ENCODE results near the gene SH3BP1. TPM values are rescaled to one million over a fixed set of nuclear protein-coding genes. Genes with fewer than 3 reads are reported as not detected.

SH3BP1 gene
- total and polyA plus RNA-seq, 2 of the 13 experiments (the other 11 are each of a cell fraction or from before 2014, with no cell fraction given) = 8.4 to 18.5 TPM

- TF ChIP-seq, protein P1, sequence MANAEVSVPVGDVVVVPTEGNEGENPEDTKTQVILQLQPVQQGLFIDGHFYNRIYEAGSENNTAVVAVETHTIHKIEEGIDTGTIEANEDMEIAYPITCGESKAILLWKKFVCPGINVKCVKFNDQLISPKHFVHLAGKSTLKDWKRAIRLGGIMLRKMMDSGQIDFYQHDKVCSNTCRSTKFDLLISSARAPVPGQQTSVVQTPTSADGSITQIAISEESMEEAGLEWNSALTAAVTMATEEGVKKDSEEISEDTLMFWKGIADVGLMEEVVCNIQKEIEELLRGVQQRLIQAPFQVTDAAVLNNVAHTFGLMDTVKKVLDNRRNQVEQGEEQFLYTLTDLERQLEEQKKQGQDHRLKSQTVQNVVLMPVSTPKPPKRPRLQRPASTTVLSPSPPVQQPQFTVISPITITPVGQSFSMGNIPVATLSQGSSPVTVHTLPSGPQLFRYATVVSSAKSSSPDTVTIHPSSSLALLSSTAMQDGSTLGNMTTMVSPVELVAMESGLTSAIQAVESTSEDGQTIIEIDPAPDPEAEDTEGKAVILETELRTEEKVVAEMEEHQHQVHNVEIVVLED (CRISPR knock-in tag; IDR thresholded peaks at IDR 0.05; ENCODE audit: borderline replicate concordance) = no peak
- TF ChIP-seq, protein P2, sequence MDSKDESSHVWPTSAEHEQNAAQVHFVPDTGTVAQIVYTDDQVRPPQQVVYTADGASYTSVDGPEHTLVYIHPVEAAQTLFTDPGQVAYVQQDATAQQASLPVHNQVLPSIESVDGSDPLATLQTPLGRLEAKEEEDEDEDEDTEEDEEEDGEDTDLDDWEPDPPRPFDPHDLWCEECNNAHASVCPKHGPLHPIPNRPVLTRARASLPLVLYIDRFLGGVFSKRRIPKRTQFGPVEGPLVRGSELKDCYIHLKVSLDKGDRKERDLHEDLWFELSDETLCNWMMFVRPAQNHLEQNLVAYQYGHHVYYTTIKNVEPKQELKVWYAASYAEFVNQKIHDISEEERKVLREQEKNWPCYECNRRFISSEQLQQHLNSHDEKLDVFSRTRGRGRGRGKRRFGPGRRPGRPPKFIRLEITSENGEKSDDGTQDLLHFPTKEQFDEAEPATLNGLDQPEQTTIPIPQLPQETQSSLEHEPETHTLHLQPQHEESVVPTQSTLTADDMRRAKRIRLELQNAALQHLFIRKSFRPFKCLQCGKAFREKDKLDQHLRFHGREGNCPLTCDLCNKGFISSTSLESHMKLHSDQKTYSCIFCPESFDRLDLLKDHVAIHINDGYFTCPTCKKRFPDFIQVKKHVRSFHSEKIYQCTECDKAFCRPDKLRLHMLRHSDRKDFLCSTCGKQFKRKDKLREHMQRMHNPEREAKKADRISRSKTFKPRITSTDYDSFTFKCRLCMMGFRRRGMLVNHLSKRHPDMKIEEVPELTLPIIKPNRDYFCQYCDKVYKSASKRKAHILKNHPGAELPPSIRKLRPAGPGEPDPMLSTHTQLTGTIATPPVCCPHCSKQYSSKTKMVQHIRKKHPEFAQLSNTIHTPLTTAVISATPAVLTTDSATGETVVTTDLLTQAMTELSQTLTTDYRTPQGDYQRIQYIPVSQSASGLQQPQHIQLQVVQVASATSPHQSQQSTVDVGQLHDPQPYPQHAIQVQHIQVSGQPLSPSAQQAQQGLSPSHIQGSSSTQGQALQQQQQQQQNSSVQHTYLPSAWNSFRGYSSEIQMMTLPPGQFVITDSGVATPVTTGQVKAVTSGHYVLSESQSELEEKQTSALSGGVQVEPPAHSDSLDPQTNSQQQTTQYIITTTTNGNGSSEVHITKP (CRISPR knock-in tag; IDR thresholded peaks at IDR 0.05; ENCODE audit: low read depth) = 0 out of 2 replicates have a peak, but pooled peaks have one; percentile 53
- TF ChIP-seq ZFP82 (CRISPR knock-in tag; IDR thresholded peaks at IDR 0.05; ENCODE audit: borderline replicate concordance) (no peak), ATF1 (CRISPR knock-in tag; IDR thresholded peaks at IDR 0.05) (no peak), DNMT3B (CRISPR knock-in tag; conservative IDR thresholded peaks at IDR 0.05) (no peak)
- TF ChIP-seq, protein P3, sequence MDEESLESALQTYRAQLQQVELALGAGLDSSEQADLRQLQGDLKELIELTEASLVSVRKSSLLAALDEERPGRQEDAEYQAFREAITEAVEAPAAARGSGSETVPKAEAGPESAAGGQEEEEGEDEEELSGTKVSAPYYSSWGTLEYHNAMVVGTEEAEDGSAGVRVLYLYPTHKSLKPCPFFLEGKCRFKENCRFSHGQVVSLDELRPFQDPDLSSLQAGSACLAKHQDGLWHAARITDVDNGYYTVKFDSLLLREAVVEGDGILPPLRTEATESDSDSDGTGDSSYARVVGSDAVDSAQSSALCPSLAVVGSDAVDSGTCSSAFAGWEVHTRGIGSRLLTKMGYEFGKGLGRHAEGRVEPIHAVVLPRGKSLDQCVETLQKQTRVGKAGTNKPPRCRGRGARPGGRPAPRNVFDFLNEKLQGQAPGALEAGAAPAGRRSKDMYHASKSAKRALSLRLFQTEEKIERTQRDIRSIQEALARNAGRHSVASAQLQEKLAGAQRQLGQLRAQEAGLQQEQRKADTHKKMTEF (CRISPR knock-in tag; IDR thresholded peaks at IDR 0.05) = peak; percentile 50
- TF ChIP-seq, protein P4, sequence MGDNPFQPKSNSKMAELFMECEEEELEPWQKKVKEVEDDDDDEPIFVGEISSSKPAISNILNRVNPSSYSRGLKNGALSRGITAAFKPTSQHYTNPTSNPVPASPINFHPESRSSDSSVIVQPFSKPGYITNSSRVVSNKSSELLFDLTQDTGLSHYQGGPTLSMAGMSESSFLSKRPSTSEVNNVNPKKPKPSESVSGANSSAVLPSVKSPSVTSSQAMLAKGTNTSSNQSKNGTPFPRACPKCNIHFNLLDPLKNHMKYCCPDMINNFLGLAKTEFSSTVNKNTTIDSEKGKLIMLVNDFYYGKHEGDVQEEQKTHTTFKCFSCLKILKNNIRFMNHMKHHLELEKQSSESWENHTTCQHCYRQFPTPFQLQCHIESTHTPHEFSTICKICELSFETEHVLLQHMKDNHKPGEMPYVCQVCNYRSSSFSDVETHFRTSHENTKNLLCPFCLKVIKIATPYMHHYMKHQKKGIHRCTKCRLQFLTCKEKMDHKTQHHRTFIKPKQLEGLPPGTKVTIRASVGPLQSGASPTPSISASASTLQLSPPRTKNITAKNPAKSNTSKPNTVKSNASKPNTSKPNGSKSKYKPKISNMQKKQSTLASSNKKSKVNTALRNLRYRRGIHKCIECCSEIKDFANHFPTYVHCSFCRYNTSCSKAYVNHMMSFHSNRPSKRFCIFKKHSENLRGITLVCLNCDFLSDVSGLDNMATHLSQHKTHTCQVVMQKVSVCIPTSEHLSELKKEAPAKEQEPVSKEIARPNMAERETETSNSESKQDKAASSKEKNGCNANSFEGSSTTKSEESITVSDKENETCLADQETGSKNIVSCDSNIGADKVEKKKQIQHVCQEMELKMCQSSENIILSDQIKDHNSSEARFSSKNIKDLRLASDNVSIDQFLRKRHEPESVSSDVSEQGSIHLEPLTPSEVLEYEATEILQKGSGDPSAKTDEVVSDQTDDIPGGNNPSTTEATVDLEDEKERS (CRISPR knock-in tag; IDR thresholded peaks at IDR 0.05) = peak; percentile 71; the same call in 1 of the 2 replicates
- TF ChIP-seq, protein P5, sequence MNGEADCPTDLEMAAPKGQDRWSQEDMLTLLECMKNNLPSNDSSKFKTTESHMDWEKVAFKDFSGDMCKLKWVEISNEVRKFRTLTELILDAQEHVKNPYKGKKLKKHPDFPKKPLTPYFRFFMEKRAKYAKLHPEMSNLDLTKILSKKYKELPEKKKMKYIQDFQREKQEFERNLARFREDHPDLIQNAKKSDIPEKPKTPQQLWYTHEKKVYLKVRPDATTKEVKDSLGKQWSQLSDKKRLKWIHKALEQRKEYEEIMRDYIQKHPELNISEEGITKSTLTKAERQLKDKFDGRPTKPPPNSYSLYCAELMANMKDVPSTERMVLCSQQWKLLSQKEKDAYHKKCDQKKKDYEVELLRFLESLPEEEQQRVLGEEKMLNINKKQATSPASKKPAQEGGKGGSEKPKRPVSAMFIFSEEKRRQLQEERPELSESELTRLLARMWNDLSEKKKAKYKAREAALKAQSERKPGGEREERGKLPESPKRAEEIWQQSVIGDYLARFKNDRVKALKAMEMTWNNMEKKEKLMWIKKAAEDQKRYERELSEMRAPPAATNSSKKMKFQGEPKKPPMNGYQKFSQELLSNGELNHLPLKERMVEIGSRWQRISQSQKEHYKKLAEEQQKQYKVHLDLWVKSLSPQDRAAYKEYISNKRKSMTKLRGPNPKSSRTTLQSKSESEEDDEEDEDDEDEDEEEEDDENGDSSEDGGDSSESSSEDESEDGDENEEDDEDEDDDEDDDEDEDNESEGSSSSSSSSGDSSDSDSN (CRISPR knock-in tag; IDR thresholded peaks at IDR 0.05) = peak; percentile 89
- TF ChIP-seq, protein P6, sequence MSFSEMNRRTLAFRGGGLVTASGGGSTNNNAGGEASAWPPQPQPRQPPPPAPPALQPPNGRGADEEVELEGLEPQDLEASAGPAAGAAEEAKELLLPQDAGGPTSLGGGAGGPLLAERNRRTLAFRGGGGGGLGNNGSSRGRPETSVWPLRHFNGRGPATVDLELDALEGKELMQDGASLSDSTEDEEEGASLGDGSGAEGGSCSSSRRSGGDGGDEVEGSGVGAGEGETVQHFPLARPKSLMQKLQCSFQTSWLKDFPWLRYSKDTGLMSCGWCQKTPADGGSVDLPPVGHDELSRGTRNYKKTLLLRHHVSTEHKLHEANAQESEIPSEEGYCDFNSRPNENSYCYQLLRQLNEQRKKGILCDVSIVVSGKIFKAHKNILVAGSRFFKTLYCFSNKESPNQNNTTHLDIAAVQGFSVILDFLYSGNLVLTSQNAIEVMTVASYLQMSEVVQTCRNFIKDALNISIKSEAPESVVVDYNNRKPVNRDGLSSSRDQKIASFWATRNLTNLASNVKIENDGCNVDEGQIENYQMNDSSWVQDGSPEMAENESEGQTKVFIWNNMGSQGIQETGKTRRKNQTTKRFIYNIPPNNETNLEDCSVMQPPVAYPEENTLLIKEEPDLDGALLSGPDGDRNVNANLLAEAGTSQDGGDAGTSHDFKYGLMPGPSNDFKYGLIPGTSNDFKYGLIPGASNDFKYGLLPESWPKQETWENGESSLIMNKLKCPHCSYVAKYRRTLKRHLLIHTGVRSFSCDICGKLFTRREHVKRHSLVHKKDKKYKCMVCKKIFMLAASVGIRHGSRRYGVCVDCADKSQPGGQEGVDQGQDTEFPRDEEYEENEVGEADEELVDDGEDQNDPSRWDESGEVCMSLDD (CRISPR knock-in tag; IDR thresholded peaks at IDR 0.05; ENCODE audit: borderline replicate concordance) = no peak; the same call in 1 of the 2 replicates
- TF ChIP-seq, protein P7, sequence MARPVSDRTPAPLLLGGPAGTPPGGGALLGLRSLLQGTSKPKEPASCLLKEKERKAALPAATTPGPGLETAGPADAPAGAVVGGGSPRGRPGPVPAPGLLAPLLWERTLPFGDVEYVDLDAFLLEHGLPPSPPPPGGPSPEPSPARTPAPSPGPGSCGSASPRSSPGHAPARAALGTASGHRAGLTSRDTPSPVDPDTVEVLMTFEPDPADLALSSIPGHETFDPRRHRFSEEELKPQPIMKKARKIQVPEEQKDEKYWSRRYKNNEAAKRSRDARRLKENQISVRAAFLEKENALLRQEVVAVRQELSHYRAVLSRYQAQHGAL (CRISPR knock-in tag; IDR thresholded peaks at IDR 0.05; ENCODE audit: not compliant biosample characterization) = no peak
Observed at GRCh38 chr22:37633625-37634416, 5.6 kb upstream of the SH3BP1 start (continued).

Data from HepG2 (cell line).